GM19468 (cell line): ENCODE measurements around the gene KIF13A.
"Not testable (repeated sequence)": the region's sequence is repeated elsewhere in the genome, so short reads cannot be mapped to it uniquely, and the experiment has no call there.

ENCODE experiments used
- ATAC-seq: cut with Tn5 transposase; IDR thresholded peaks from one replicate; pipeline ENCODE4 v1.9.1; 2021; ENCODE audit warnings: mild to moderate bottlenecking, moderate library complexity, moderate number of reproducible peaks; ENCODE audit not compliant: unreplicated experiment; ENCODE audit errors: extremely low read depth

The KIF13A gene

DNA sequence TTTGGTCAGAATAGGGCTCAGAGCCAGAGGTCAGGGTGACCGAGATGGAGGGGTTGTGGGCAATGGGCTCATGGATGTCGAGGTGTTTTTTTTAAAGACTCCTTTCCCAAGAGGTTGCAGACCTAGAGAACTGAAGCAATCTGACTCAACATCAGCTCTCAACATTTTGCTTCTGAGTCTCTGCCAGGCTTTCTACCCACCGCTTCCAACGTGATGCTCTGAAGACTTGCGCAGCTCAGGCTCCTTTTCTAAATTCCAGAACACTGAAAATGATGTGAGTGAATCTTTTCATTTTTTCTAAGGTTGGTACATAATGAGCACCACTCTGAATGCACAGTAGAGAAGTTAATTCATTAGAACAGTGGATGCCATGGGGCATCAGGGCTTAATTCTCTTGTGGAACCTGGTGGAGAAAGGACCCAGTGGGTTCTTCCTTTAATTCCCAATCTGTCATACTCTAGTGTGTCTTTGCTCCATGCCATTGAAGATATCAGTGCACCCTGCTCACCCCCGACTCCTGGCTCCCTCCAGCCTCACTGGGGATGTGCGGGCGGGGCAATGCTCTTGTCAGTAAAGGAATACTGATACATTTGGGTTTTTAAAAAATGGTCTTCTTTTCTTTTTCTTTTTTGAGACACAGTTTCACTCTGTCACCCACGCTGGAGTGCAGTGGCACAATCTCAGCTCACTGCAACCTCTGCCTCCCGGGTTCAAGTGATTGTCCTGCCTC lies 17.0 kb upstream of the KIF13A start:
- ATAC-seq, result no peak

DNA sequence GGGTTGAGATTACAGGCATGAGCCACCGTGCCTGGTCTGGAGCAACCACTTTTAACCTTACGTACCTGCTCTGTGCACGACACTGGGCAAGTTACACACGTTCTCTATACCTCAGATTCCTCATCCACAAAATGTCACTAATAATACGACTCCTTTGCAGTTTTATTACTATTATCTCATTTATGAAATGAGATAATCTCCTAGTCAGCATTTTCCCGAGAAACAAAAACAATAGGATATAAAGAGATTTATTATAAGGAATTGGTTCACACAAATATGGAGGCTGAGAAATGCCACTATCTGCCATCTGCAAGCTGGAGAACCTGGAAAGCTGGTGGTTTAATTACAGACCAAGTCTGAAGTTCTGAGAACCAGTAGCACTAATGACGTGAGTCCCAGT lies 12.0 kb upstream of the KIF13A start:
- ATAC-seq, result no peak

DNA sequence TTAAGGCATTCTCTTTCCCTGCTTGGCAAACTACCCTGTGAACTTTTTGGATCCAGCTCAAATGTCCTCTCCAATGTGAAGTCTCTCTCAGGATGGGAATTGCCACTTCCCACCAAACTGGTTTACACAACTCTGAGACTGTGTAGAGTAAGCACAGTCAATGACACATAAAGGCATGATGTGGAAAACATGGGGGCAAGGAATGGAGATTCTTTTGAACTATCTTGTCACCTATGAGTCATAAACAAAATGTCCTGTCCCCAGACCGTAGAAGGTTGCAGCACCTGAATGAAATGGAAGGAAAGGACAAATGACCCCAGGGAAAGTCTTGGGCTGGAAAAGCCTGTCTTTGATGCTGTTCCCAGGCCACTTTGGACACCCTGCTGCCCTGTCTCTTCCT lies 11.0 kb upstream of the KIF13A start:
- no peak for ATAC-seq

DNA sequence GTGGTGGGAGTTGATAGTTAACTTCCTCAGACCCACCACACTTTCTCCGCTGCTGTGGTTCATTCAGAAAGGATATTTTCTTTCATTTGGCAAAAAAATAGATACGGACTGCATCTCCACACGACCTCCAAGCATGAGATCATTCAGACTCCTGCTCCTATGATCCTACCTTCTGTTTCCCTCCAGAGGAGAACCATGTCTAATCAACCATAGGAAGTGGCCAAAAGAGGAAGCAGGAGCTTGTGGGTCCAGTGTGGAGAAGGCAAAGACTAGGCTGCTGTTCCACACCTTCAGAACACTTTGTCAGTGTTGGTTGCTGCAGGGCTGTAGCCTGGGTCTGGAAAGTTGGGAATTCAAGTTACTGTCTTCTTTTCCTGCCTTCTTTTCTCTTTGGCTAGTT lies 10.6 kb upstream of the KIF13A start:
- ATAC-seq, result no peak

DNA sequence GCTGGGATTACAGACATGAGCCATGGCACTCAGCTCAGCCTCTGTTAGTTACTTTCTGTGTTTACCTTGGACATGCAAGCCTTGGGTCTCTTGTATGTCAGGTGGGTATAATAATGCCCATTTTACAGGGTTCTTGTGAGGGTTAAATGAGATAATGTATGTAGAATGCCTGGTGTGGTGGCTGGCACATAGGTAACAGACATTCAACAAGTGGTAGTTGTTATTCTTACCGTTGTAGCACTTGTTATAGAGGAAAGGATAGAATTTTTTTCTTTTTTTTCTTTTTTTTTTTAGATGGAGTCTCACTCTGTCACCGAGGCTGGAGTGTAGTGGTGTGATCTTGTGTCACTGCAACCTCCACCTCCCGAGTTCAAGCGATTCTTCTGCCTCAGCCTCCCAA lies 8.0 kb upstream of the KIF13A start:
- no peak for ATAC-seq

DNA sequence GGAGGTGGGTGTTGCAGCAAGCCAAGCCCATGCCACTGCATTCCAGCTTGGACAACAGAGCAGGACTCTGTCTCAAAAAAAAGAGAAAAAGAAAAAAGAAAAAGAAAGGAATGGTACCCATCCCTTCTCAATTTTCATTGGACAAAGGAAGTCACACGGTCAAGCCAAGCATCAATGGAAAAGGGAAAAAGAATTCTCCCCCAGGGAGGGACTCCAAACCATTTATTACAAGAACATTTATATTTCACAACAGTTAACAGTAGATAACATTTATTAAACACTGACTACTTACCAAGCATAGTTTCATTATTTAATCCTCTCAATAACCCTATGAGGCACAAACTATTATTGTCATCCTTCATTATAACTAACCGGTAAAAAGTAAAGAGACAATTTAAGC lies 6.6 kb upstream of the KIF13A start:
- ATAC-seq, result no peak

DNA sequence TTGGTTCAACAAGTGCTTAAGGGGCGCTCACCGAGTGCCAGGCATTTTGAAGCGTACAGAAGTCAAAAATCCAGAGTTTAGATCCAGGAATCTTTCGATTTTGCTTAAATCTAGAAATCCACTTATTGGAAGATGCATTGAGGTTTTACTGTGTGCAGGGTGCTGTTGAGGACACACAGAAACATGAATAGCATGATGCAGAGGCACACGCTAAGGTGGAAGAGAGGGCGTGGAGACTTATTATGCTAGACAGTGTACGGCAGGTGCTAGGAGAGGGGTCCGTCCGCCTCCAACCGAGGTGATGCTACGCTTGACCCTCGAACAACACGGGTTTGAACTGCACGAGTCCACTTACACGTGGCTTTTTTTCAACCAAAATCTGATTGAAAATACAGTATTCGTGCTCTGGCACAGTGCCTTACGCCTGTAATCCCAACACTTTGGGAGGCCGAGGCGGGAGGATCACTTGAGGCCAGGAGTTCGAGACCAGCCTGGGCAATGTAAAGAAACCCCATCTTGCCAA lies 1.0 kb upstream of the KIF13A start:
- no peak for ATAC-seq

DNA sequence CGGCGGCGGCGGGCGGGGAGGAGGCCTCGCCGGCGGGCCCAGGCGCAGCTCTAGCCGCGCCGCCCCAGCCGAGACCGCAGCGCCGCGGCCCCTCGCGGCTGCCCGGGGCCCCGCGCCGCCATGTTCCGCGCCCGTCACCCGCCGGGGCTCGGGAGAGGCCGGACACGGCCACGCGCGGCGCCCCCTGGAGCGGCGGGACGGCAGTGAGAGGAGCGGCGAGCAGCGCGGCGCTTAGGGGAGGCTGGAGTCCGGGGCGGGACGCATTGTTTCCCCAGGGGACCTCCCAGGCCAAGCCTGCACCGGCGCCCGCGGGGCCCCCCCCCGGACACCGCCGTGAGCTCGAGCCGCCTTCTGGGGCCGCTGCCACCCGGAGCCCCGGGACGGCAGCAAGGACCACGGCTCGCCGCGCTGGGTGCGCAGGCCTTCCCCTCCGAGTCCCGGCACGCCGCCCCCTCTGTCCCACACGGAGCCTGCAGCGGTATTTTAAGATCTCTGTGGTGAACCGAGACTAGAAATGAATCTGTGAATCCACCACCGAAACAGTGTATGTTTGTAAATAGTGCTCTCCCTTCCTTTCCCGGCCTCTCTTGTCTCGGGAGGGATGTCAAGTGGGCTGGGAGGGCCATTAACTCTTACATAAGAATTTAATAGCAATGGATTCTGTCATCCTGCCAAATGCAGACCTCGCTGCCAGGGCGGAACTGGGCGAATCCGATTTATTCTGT lies 424 bp upstream of the KIF13A start:
- ATAC-seq, result peak; percentile 27

DNA sequence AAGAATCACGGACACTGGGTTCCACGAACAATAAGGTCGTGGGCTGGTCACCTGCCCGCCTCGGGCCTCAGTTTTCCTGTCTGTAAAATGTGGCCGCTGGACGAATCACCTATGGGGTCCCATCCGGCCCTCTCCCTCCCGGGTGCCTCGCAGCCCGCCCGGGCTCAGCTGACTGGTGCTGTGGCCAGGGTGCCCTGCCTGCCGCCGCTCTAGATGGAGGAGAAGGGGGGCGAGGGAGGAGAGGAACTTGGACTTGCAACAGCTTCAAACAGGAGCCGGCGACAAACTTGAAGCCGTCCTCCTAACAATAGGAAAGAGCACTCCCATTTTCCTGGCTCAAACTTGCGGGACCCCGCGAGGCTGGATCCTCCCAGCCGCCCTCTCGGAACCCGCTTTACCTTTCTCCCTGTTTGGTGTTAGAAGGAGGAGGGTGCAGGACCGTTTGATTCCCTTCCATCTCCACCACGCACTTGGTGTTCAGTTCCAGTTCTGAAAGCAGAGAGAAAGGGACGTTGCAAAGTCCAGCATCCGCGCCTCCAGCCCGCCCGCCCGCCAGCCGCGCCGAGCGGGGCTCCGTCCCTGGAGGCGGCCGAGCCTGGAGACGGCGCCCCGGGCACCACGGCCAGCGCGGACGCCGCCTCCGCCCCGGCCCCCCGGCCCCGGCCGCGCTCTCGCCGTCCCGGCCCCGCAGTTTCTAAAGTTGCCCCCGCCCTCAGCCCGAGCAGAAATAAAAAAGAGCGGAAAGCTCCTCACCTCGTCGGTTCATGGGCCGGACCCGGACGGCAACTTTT lies 584 bp downstream of the KIF13A start:
- peak; percentile 8 for ATAC-seq

DNA sequence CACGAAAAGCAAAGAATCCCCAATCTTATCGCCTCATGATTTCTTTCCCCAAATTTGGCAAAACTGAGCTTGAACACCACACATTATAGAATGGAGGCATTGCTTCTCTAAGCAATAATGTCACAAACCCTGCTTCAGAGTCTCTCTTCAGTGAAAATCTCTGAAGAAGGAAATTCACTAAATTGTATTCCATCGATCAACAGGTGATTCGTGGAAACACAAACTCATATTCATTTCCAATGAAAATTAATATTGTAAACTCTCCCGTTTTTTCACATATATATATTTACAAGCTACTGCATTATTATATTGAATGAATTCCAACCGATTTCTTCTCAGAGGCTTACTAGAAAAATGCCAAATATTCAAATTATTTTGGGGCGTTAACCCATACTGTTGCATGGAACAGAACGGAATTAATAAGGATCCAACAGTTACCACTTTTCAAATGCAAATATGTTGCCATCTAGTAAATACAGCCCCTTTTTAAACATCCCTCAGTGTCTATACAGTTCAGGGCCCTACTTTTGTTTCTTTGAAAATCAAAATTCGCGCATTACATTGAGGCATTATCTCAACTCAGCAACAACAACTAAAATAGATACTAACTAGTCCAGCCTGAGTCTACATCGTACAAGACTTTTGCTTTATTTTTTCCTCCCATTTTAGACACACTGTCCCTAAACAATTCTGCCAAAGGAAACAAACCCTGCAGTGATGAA lies 1.3 kb downstream of the KIF13A start:
- ATAC-seq, result no peak

DNA sequence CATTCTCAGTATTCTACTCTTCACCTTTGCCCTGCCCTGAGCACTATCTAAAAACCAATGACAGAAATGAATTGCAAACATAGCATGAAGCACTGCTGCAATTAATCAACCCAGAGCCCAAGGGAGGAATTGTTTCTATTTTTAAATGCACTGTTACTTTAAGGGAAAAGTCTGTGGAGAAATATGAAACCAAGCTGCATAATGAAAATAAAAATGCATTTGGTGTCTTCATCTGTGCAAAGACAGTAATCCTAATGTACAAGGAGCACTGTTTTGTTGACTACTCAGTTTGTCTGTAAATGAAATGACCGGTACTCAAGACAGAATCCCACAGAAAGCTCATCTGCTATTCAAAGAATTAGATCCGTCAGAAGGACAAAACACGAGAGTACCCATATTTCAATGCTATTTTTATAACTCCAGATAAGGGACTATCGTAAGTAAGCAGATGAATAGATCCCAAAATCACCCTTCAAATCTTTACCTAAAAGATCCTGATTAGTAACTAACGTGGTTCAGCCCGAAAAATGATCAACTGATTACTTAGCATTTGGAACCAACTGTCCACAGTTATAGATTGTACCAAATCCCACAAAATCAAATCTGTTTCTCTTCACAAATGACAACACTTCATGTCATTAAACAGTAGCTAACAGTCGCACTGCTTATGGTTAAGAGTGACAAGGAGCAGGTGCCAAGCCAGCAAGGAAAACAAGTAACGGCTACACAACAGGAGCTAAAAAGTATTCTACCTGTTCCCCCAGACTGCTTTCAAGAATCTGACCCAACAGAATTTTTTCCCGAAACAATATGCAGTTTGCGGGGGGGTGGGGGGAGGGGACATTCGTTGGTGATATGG lies 2.4 kb downstream of the KIF13A start:
- ATAC-seq, result no peak

DNA sequence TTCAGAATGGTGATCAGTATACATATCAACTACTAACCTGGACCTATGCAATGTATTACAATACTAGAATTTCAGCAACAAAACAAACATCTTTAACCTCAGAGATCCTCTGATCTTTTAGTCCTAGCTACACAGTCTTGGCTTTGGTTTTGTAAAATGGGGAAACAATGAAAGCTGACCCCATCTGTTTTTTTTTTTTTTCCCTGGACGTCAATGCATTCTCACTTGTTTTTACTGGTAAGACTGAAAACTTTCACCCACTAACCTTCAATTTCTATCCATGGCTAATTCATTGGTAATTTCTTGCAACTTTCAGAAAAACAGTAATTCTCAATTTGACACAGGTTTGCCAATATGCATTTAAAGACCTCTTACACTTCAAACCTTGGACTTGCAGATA lies 3.0 kb downstream of the KIF13A start:
- no peak for ATAC-seq

DNA sequence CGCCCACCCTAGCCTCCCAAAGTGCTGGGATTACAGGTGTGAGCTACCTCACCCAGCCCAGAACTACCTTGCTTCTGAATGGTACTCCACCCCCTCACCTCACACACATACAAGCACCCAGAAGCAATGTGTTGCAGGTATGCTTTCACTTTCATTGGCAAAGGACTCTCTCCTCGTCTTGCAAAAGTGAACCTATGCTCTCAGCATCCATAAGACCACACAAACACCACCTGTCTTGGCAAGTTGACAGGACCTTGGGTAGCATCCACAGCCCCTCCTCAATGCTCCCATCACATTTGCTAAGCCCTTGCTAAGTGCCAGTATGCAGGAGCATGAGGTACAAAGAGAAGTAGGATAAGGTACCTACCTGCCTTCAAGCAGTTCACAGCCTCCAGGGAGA lies 3.7 kb downstream of the KIF13A start:
- ATAC-seq, result no peak

DNA sequence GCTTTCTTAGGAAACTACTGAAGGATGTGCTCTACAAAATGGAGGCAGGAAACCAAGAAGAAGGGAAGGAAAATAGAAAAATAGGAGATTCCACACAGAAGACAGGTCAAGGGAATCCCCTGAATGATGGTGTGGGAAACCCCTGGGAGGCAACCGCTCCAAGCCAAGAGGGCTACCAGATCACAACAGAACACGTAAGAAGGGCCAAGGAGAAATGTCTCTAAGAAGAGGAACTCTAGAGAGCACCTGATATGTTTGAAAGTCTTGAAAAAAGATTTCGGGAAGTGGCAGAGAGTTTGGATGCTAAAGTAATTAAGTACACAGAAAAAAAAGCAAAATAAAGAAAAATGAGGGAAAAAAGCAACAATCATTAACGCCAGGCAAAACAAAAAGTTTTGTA lies 7.1 kb downstream of the KIF13A start:
- ATAC-seq, result no peak

DNA sequence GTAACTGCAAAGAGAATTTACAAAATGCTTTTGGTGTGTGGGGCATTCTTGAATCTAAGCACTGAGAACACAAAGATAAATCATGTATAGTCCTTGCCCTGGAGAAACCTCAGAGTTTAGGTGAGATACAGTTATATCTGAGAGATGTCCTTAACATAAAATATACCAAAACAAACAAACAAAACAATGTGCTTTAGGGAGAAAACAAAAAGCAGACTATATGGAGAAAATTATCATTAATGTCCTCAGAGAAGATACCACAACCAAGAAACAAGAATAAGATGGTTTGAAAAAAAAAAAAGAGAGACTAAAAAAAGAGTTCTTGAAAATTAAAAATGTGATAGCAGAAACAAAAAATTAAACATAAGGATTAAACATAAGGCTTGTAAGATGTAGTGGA lies 8.0 kb downstream of the KIF13A start:
- ATAC-seq, result no peak

DNA sequence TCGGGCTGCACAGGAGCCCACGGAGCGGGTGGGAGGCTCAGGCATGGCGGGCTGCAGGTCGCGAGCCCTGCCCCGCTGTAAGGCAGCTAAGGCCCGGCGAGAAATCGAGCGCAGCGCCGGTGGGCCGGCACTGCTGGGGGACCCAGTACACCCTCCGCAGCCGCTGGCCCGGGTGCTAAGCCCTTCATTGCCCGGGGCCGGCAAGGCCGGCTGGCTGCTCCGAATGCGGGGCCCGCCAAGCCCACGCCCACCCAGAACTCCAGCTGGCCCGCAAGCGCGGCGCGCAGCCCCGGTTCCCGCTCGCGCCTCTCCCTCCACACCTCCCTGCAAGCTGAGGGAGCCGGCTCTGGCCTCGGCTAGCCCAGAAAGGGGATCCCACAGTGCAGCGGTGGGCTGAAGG lies 11.2 kb downstream of the KIF13A start:
- ATAC-seq, result not testable (repeated sequence)

DNA sequence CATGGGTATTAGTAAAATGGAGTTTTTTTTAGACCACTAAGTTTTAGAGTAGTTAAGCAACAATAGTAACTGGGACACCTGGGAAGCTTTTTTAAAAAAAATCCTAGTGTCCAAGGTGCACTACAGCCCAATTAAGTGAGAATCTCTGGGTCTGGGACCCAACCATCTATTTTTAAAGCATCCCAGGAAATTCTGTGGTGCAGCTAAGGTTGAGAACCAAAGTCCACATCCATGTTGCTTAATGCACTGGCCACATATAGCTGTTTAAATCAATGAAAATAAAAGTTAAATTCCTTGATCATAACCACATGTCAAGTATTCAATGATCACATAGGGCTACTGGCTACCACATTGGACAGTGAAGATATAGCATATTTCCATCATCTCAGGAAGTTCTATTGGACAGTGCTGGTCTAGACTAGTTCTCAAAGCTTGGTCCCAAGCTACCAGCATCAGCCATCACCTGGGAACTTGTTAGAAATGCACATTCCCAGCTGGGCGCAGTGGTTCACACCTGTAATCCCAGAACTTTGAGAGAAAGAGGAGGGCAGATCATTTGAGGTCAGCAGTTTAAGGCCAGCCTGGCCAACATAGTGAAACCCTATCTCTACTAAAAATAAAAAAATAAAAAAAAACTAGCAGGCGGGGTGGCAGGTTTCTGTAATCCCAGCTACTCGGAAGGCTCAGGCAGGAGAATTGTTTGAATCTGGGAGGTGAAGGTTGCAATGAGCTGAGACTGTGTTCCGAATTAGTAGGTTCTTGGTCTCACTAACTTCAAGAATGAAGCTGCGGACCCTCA lies 12.7 kb downstream of the KIF13A start:
- ATAC-seq, result no peak

DNA sequence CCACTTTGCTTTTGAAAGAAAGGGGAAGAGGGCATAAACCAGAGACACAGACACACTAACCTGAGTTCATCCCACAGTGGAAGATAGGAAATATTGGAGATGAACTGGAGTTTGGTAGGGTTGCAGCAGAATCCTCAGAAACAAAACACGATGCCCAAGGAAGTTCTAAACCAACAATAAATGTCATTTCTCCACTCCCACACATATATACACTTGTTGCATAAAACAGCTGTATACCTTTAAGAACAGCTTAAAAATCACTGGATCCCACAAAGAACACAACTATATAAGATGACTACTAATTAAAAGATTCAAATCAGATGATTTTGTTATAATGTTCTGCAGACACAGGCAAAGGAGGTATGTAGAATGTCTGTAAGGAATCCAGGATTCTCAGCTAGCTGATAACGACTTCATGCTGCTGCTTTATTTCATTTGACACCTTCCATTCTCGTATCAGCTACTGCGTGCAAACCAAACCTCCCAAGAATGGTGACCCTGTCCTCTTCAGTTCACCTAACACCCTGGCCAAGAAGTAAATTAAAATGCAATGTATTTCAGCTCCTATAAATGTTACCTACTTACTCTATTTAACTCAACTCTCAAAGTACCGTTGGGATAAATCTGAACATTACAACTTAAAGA lies 14.3 kb downstream of the KIF13A start:
- ATAC-seq, result no peak
